Fibroblast of gingiva (primary cell): ENCODE data around the gene CUL1.

Source experiments
- DNase-seq: peaks from one replicate; pipeline ENCODE4 v3.0.0-alpha.2; 2011; ENCODE audit warnings: low read depth

Gene CUL1

GRCh38 chr7:148718431-148718830 is 19.7 kb downstream of the CUL1 start:
- DNase-seq: peak; percentile 42

DNA sequence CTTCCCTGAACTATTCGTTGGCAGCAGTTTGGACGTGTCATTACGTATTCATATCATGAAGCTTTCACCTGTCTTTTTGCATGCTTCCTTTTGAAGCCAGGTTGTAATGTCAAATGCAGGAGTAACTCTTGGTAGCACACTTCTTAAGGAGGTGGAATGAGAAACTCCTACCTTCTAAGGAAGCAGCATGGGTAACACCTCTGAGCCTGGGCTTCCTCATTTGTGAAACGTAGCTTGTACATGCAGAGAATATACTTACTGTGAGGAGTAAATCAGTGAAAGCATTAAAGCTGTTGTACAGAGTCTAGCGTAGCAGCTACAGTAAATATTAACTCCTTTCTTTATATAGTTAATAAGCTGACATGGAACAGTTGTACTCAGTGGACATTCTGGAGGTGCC is 21.1 kb downstream of the CUL1 start:
- DNase-seq: no peak

GRCh38 chr7:148720472-148720871 is 21.8 kb downstream of the CUL1 start:
- DNase-seq: peak; percentile 28

GRCh38 chr7:148721390-148721789 is 22.7 kb downstream of the CUL1 start:
- no peak for DNase-seq

- no peak for DNase-seq
Measured at GRCh38 chr7:148722340-148723165, 23.9 kb downstream of the CUL1 start.

DNA sequence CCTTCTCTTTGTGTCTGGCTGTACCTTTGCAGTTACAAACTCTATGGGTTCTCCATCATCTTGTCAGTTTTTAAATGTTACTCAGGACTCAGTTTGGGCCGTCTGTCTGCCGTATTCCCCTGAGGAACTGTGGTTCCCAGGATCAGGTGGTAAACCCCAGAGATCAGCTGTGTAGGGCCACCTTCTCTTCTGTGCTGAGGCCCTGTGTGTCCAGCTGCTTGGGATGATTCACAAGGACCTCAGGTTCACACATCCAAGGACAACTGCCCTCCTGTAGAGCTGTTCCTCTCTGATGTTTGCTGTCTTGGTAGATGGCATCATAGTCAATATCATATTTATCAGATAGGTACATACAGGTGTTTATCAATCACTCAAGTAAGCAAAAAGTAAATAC is 24.5 kb downstream of the CUL1 start:
- DNase-seq: no peak

- DNase-seq: no peak
Measured at GRCh38 chr7:148723846-148724245, 25.1 kb downstream of the CUL1 start.

DNA sequence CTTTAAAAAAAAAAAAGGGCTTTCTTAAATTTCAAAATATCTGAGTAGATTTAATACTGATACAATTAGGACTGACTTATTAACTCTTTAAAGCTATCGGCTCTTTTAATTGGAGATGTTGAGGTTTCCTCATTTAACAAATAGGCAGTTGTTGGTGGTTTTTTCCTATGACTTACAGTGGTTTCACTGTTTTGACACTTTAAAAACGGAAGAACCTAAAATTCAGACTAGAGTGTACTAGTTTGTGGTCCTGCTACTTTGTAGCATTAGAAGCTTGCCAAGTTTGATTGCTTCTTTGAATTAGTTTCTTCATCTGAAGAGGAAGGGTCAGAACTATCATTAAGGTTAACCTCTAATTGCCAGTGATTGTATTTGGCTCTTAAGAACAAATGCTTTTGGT is 27.7 kb downstream of the CUL1 start:
- no peak for DNase-seq

DNA sequence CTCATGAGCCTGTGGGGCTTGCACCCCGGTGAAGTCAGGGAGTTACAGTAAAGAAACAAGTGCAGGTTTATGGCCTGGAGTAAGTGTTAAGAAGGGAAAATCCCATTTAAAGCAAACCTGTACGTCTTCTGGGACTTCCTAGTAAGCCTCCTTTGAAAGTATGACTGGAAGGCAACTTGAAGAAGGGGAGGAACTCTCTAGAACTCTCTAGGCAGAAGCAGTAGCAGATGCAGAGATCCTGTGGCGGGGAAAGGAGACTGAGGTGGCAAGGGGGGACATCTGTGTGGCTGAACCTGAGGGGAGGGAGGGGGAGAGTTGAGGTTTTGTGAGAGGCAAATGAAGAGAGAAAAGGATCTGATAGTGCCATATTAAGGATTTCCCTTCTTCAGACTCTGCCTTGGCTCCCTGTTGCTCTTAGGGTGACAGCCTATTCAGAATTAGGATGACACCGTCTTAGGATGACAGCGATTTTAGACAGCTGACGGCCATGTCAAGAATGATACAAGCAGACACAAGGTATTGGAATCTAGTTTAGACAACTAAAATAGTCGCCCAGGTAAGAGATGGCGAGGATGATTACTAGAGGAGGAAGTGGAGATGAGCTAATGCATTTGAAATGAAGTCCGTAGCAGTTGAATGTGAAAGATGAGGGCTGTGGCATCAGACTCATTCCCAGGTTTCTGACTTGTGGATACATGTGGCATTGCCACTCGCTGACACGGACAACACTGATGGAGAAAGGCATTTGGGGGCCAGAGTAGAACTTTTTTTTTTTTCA is 29.0 kb downstream of the CUL1 start:
- DNase-seq: no peak

DNA sequence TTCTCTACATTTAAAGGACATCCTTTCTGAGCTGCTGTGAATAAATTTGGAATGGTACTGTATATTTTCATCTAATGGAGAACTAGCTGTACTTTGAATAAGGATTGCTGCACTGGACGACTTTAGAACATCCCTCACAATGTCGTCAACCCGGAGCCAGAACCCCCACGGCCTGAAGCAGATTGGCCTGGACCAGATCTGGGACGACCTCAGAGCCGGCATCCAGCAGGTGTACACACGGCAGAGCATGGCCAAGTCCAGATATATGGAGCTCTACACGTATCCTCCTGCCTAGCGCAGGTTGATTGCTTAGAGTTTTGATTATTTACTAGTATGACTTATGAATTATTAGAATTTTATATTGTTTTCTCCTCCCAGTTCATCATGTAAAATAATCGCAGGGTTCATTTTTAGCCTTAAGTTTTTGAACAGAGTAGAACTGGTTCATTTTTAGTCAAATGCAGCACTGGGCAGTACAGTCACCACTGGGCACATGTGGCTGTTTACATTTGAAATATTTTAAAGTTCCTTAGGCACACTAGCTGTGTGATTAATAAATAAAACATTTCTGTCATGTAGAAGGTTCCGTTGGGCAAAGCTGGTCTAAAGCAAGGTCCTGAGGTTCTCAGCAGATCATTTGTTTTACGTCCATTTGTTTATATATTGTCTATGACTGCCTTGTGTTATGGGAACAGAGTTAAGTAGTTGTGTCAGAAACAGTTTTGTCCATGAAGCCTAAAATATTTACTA is 31.5 kb downstream of the CUL1 start:
- peak; percentile 72 for DNase-seq

DNA sequence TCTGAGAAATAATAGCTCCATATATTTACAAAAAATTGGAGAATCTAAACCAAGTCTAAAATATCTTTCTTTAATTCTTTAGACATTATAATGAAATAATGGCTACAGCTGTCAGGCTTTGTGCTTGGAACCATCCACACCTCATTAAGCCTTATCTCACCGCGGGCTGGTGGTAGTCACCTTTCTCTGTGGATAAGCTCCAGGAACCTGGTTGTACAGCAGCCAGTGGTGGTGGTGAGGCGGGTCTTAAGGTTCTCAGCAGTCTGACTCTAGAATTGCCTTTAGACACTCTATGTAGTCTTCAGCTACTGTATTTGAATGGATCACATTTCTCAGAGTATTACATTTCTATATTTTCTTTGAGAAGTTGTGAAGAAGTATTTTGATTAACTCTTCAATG is 34.2 kb downstream of the CUL1 start:
- no peak for DNase-seq

- DNase-seq: peak; percentile 11
Measured at GRCh38 chr7:148733496-148733895, 34.8 kb downstream of the CUL1 start.

- no peak for DNase-seq
Measured at GRCh38 chr7:148735141-148735540, 36.4 kb downstream of the CUL1 start.

DNA sequence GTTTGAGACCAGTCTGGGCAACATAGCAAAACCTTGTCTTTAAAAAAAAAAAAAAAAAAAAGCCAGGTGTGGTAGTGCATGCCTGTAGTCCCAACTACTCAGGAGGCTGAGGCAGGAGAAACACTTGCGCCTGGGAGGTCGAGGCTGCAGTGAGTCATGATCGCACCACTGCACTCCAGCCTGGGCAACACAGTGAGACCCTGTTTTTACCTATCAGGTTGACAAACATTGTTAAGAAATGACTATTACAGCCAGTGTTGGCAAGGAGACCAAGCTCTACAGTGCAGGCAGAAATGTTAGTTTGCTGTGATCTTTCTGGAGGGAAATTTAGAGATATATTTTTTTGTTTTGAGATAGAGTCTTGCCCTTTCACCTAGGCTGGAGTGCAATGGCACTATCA is 37.3 kb downstream of the CUL1 start:
- no peak for DNase-seq

DNA sequence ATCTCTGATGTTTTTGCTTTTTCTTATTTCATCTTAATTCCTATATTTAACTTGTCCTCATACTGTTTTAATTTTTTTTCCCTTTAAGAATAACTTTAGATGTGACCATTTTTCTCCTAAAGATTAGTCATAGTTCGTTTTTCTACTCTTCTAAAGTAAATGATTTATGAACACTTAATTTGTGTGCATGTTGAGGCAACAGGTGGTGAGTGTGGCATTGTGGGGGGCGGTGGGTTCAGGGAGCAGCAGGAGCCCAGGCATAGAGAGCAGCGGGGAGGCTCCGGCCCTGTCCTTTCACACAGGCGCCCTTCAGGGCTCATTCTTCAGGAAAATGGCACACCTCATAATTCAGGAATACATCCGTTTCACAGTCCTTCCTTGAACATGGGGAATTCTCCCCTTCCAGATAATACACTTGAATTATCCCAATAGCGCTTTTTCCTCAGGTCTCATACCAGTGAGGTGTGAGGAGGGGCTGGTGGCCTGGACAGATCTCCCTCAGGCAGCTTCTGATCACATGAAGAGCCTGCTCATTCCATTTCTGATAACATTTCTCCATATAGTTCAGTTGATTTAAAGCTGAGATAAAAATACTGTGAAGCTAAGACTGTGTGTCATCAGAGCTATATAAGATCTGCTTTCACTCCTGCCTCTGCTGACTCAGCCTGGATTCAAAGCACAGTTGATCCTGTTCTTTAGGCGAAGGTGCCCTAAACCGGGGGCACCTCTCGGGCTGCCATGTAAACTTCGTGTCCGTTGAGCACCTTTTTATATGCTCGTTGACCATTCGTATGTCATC is 40.2 kb downstream of the CUL1 start:
- DNase-seq: no peak

GRCh38 chr7:148746135-148746534 is 47.4 kb downstream of the CUL1 start:
- DNase-seq: no peak

GRCh38 chr7:148747274-148747673 is 48.6 kb downstream of the CUL1 start:
- DNase-seq: no peak

GRCh38 chr7:148750442-148751355 is 52.0 kb downstream of the CUL1 start:
- no peak for DNase-seq

GRCh38 chr7:148753224-148753623 is 54.5 kb downstream of the CUL1 start:
- DNase-seq: no peak

DNA sequence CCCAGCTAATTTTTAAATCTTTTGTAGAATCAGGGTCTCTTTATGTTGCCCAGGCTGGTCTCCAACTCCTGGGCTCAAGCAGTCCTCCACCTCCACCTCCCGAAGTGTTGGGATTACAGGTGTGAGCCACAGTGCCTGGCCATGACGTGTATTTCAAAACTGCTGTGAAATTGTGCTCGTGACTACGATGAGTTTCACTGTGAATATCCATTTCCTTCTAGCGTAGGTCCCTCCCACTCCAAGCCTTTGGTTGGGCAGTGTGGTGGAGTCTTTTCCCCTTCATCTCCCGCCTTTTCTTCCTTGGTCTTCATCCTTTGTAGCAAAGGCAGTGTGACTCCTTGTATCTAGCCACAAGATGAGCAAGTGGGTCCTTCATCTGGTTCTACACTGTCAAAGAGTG is 56.2 kb downstream of the CUL1 start:
- DNase-seq: no peak
